PC-9 (cell line): ENCODE data around the gene HMBS. TPM values are rescaled to one million over a fixed set of nuclear protein-coding genes. Genes with fewer than 3 reads are reported as not detected.

Experiments
- BruUV-seq: library from RNA; stranded (reverse); fragments of 400-500 nt; replicated peaks from 2 replicates; lab custom pipeline; 2021; lab: Mats Ljungman, UMichigan
- CTCF ChIA-PET: fragments of 300-600 bp; sonication (Branson Sonifier 250); formaldehyde crosslinking; loops from one replicate; lab custom pipeline; 2022; ENCODE audit warnings: antibody characterized with exemption; lab: Charles Lee
- POLR2A ChIA-PET: fragments of 300-600 bp; sonication (Branson Sonifier 250); formaldehyde crosslinking; loops from one replicate; lab custom pipeline; 2022; ENCODE audit warnings: antibody characterized with exemption; ENCODE audit not compliant: unreplicated experiment; lab: Charles Lee
- DNase-seq, 2 experiments: peaks; one replicate each; pipeline versions ENCODE4 v3.0.0 to v3.0.0-alpha.2; 2015 to 2022; ENCODE audit warnings: mixed read lengths in 1 of 2
- H2AFZ ChIP-seq: fragments of 200-600 bp; sonication (generic); 2 replicates; pipeline ENCODE4 v1.8.1; 2017; ENCODE audit warnings: antibody characterized with exemption
- H3F3A ChIP-seq: fragments of 200-600 bp; sonication (generic); 2 replicates; pipeline ENCODE4 v1.8.1; 2017; ENCODE audit warnings: antibody characterized with exemption, mild to moderate bottlenecking, low read depth; ENCODE audit not compliant: insufficient read depth
- H3K27ac ChIP-seq: fragments of 200-600 bp; sonication (generic); 2 replicates; pipeline ENCODE4 v1.6.1; 2016; ENCODE audit warnings: mixed run types
- H3K27me3 ChIP-seq: fragments of 200-600 bp; sonication (generic); 2 replicates; pipeline ENCODE4 v1.6.1; 2016; ENCODE audit warnings: low read depth, mixed run types; ENCODE audit not compliant: insufficient read depth
- H3K36me3 ChIP-seq: fragments of 200-600 bp; sonication (generic); 2 replicates; pipeline ENCODE4 v1.6.1; 2016; ENCODE audit warnings: low read depth, mixed run types
- H3K4me1 ChIP-seq: fragments of 200-600 bp; sonication (generic); replicated peaks from 2 replicates; pipeline ENCODE4 v1.6.1; 2016; ENCODE audit warnings: mixed run types; ENCODE audit not compliant: insufficient read depth
- H3K4me2 ChIP-seq: fragments of 200-600 bp; sonication (generic); 2 replicates; pipeline ENCODE4 v1.6.1; 2017; ENCODE audit warnings: mixed run types
- H3K4me3 ChIP-seq: fragments of 200-600 bp; sonication (generic); 2 replicates; pipeline ENCODE4 v1.6.1; 2016; ENCODE audit warnings: mixed run types
- H3K79me2 ChIP-seq: fragments of 200-600 bp; sonication (generic); 2 replicates; pipeline ENCODE4 v1.6.1; 2017; ENCODE audit warnings: low read depth, mixed run types
- H3K9me2 ChIP-seq: fragments of 200-600 bp; sonication (generic); 2 replicates; pipeline ENCODE4 v1.8.1; 2017; ENCODE audit warnings: mild to moderate bottlenecking; ENCODE audit not compliant: insufficient read depth
- H3K9me3 ChIP-seq: fragments of 200-600 bp; sonication (generic); 2 replicates; pipeline ENCODE4 v1.8.1; 2016; ENCODE audit warnings: low read depth; ENCODE audit not compliant: insufficient read depth
- H4K20me1 ChIP-seq: fragments of 200-600 bp; sonication (generic); 2 replicates; pipeline ENCODE4 v1.8.1; 2017; ENCODE audit not compliant: insufficient read depth
- EZH2 ChIP-seq: fragments of 200-600 bp; sonication (generic); IDR thresholded peaks from 2 replicates; pipeline ENCODE4 v1.8.0; 2017; ENCODE audit warnings: antibody characterized with exemption, low read depth
- intact Hi-C: fragments of 100-400 bp; cut with micrococcal nuclease; formaldehyde crosslinking; loops from one replicate; pipeline ENCODE4 v1.10.0; 2022; ENCODE audit not compliant: unreplicated experiment
- total RNA-seq: library from RNA; stranded (reverse); gene quantifications from 2 replicates; pipeline ENCODE4 v1.2.3, GENCODE V29; 2021
- TF ChIP-seq, protein P1 (sequence below): fragments of 200-600 bp; sonication (generic); conservative IDR thresholded peaks from 2 replicates; pipeline ENCODE4 v1.6.1; 2017; ENCODE audit warnings: mixed run types, antibody characterized with exemption, mild to moderate bottlenecking, moderate library complexity

Gene HMBS
- total RNA-seq, 1 experiment from 2014 or later = 49.3 TPM

DNA sequence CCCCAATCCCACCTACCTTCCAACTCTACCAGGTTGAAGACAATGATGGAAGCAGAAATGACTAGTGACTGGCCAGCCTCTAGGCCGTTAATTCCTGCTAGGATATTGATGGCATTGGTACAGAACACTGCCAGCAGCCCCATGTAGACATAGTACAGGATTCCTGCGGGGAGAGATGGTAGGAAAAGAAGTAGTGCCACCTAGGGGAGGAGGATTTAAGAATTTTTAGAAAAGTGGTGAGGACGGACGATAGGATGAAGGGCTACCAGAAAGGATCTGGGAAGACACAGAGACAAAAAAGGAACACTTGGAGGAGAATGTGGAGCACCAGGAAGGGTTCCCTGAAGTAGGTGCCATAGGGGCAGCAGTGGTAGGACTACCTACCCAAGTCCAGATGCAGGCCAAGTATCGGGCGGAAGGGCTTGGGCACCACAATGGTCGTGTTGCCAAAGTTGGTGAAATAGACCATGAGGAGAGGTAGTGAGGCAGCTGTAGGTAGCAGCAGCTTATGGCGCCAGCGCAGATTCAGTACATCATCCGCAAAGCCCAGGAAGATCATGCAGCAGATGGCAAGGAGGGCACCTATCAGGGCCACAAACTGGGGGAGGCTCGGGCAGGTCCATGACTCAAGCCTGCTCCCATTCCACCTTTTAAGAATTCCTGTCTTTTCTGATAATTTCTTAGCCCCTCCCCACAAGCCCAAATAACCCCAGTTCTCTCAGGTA lies 15.7 kb downstream of the HMBS start:
- Histone ChIP-seq H3K27me3 (no peaks in the 10 kb centered on the region), H3K4me1 (peaks cover 25% of the 10 kb centered on the region), H2AFZ (peak overlapping the region; percentile 87; the same call in 1 of the 2 replicates), H3K36me3 (peaks cover 16% of the 10 kb centered on the region), H3K27ac (no peak overlapping the region), H4K20me1 (no peaks in the 10 kb centered on the region), H3K79me2 (peaks cover 24% of the 10 kb centered on the region), H3K9me2 (no peaks in the 10 kb centered on the region), H3K4me2 (peak overlapping the region; percentile 92), H3K9me3 (no peaks in the 10 kb centered on the region), H3F3A (peaks cover 53% of the 10 kb centered on the region), H3K4me3 (peak overlapping the region; percentile 79)
- TF ChIP-seq, protein P1, sequence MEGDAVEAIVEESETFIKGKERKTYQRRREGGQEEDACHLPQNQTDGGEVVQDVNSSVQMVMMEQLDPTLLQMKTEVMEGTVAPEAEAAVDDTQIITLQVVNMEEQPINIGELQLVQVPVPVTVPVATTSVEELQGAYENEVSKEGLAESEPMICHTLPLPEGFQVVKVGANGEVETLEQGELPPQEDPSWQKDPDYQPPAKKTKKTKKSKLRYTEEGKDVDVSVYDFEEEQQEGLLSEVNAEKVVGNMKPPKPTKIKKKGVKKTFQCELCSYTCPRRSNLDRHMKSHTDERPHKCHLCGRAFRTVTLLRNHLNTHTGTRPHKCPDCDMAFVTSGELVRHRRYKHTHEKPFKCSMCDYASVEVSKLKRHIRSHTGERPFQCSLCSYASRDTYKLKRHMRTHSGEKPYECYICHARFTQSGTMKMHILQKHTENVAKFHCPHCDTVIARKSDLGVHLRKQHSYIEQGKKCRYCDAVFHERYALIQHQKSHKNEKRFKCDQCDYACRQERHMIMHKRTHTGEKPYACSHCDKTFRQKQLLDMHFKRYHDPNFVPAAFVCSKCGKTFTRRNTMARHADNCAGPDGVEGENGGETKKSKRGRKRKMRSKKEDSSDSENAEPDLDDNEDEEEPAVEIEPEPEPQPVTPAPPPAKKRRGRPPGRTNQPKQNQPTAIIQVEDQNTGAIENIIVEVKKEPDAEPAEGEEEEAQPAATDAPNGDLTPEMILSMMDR = peak; percentile 74
- TF ChIP-seq EZH2 = no peak
- CTCF ChIA-PET = no interaction called here
- no TSS peak for BruUV-seq
- intact Hi-C loops = loop anchor here (5.0 kb wide), 2 partner anchors 193 to 217 kb away; partner anchors contain the start of gene MCAM
- peak in 1 of 2 experiments; percentile 61 for DNase-seq
- POLR2A ChIA-PET = no interaction called here

DNA sequence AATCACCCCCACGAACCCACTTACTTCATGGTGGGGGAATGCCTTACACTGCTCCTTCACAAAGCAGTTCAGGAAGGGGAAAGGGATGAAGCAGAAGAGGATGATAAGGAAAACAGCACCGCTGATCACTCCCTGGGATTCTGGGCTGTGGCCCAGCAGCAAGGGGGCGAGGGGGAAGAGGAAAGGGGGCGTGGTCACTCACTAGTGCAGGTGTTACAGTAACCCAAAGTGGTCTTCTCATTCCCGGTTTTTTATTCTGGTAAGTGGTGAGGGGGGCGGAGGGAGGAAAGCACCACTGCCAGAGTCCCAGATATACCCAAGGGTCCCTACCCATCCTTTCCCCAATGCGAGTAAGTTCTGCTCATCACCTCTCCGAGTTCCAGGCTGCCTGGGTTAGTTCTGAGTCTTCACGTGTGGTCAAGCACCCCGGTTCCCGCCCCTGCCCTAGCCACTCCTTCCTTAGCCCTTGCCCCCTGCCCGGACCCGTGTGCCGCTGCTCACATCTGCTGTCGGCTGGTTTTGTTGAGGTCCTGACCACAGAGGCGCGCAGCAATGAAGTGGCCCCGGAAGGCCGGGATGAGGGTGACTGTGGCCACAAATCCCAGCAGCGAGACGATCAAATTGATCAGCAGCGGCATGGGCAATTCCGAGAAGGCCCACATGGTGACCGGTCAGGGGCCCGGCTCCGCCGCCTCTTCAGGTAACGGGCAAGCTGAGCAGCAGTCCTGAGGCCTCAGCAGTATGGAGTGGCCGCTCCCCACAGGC lies 16.5 kb downstream of the HMBS start:
- H2AFZ ChIP-seq = peak overlapping the region; percentile 87
- ChIA-PET CTCF (interaction anchor here (0.7 to 2.0 kb wide), 7 partner anchors 16 to 929 kb away, joined by 3 to 16 read pairs (median 5); partner anchors contain the start of genes HINFP, HMBS, MCAM and VPS11), POLR2A (interaction anchor here (0.5 to 1.0 kb wide), 8 partner anchors 10 to 480 kb away, joined by 4 to 15 read pairs (median 6); partner anchors contain the start of gene NLRX1)
- no peaks in the 10 kb centered on the region for H3K27me3 ChIP-seq
- BruUV-seq = TSS peak; percentile 23
- peaks cover 24% of the 10 kb centered on the region for H3K4me1 ChIP-seq
- H3K36me3 ChIP-seq = peaks cover 16% of the 10 kb centered on the region
- peak overlapping the region; percentile 87 for H3K27ac ChIP-seq
- H3K4me2 ChIP-seq = peak overlapping the region; percentile 92
- peak overlapping the region; percentile 79 for H3K4me3 ChIP-seq
- peaks cover 49% of the 10 kb centered on the region for H3F3A ChIP-seq
- H3K79me2 ChIP-seq = peaks cover 24% of the 10 kb centered on the region
- intact Hi-C loops = loop anchor here (5.0 kb wide), 2 partner anchors 194 to 216 kb away; partner anchors contain the start of gene MCAM
- no peaks in the 10 kb centered on the region for H3K9me3 ChIP-seq
- peak in 1 of 2 experiments; percentile 56 for DNase-seq
- TF ChIP-seq EZH2 = no peak
- TF ChIP-seq, protein P1 = no peak
- no peaks in the 10 kb centered on the region for H4K20me1 ChIP-seq
- H3K9me2 ChIP-seq = no peaks in the 10 kb centered on the region
